Skeletal muscle tissue (tissue), 4 donors: ENCODE data around the gene COL6A5. TPM values are rescaled to one million over a fixed set of nuclear protein-coding genes. Genes with fewer than 3 reads are reported as not detected.
"Not testable (repeated sequence)": the region's sequence is repeated elsewhere in the genome, so short reads cannot be mapped to it uniquely, and the experiment has no call there.

Source experiments
- H3K27ac ChIP-seq: one replicate; pipeline ENCODE4 v1.7.0; 2013; ENCODE audit warnings: mild to moderate bottlenecking, low read depth, low read length, inconsistent platforms
- H3K27me3 ChIP-seq, 3 donors: one replicate each; pipeline ENCODE4 v1.7.0; 2013; ENCODE audit warnings: low read length in 3 of 3; ENCODE audit not compliant: control insufficient read depth in 3 of 3, insufficient read depth in 3 of 3
- H3K36me3 ChIP-seq, 3 donors: one replicate each; pipeline ENCODE4 v1.7.0; 2013; ENCODE audit warnings: low read length in 3 of 3; ENCODE audit not compliant: control insufficient read depth in 3 of 3, insufficient read depth in 3 of 3
- H3K4me1 ChIP-seq, 3 donors: one replicate each; pipeline ENCODE4 v1.7.0; 2013; ENCODE audit warnings: low read length in 3 of 3, mild to moderate bottlenecking in 3 of 3; ENCODE audit not compliant: control insufficient read depth in 3 of 3, insufficient read depth in 3 of 3
- H3K4me3 ChIP-seq, 3 donors: one replicate each; pipeline ENCODE4 v1.7.0; 2013; ENCODE audit warnings: low read length in 3 of 3
- H3K9ac ChIP-seq, 3 donors: one replicate each; pipeline ENCODE4 v1.7.0; 2013; ENCODE audit warnings: low read length in 3 of 3, mild to moderate bottlenecking in 3 of 3, moderate library complexity in 2 of 3, low read depth in 1 of 3
- H3K9me3 ChIP-seq, 3 donors: one replicate each; pipeline ENCODE4 v1.7.0; 2013; ENCODE audit warnings: low read length in 3 of 3; ENCODE audit not compliant: control insufficient read depth in 3 of 3
- total RNA-seq: library from RNA; depleted of rRNA; stranded (reverse); fragments of >200 nt; gene quantifications from one replicate; pipeline ENCODE4 v1.2.3, GENCODE V29; 2014
- donor health status: Osteomylitis.

The COL6A5 gene
- total RNA-seq, 1 donor from 2014 or later = not detected

- peaks cover 5 to 9% (median 6%) of the 10 kb centered on the region in 3 donors for H3K27me3 ChIP-seq
- H3K36me3 ChIP-seq = no peaks in the 10 kb centered on the region
- H3K27ac ChIP-seq = no peak overlapping the region
- no peaks in the 10 kb centered on the region for H3K4me1 ChIP-seq
- no peak overlapping the region for H3K9ac ChIP-seq
- no peaks in the 10 kb centered on the region for H3K9me3 ChIP-seq
- H3K4me3 ChIP-seq = no peak overlapping the region
These were observed 2.4 kb upstream of the COL6A5 start for GRCh38 chr3:130342821-130343661.

GRCh38 chr3:130348258-130348657 is 2.8 kb downstream of the COL6A5 start:
- H3K27me3 ChIP-seq, H3K4me3 ChIP-seq, H3K9me3 ChIP-seq, H3K27ac ChIP-seq, H3K36me3 ChIP-seq, H3K9ac ChIP-seq, H3K4me1 ChIP-seq: not testable (repeated sequence)

DNA sequence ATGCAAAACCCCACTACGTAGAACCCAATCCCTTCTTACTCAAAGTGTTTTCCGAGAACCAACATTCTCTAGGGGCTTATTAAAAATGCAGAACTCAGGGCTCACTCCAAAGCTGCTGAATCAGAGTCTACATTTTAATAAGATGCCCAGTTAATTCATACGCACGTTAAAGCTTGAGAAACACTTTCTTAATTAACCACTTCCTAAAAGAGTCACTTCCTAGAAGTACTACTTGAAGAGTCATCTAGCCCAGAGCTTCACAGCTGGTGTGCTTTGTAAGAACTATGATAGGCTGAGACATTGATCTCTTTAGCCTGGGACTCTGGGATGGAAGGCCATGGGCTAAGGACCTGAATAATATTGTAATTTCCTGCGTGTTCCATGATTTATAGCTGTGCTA is 9.0 kb downstream of the COL6A5 start:
- no peak overlapping the region for H3K4me3 ChIP-seq
- H3K9me3 ChIP-seq = no peaks in the 10 kb centered on the region
- H3K36me3 ChIP-seq = no peaks in the 10 kb centered on the region
- H3K27ac ChIP-seq = no peak overlapping the region
- H3K27me3 ChIP-seq = no peaks in the 10 kb centered on the region
- H3K4me1 ChIP-seq = no peaks in the 10 kb centered on the region
- no peak overlapping the region for H3K9ac ChIP-seq

DNA sequence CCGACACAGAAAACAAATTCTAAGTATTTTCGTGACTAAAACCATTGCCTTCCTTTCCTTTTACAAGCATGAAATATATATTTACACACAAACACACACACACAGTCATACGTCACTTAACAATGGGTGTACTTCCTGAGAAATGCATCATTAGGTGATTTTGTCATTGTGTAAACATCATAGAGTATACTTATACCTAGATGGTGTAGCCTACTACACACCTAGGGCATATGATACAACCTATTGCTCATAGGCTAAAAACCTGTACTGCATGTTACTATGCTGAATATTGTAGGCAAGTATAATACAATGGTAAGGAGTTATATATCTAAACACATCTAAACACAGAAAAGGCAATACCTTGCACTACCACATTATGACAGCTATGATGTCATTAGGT is 28.6 kb downstream of the COL6A5 start:
- Histone ChIP-seq H3K27me3 (no peaks in the 10 kb centered on the region), H3K4me3 (no peak overlapping the region), H3K9ac (no peak overlapping the region), H3K36me3 (no peaks in the 10 kb centered on the region), H3K4me1 (no peaks in the 10 kb centered on the region), H3K9me3 (no peaks in the 10 kb centered on the region), H3K27ac (no peak overlapping the region)

GRCh38 chr3:130374908-130375307 is 29.4 kb downstream of the COL6A5 start:
- Histone ChIP-seq H3K9ac (no peak overlapping the region), H3K27ac (no peak overlapping the region), H3K4me3 (no peak overlapping the region), H3K27me3 (no peaks in the 10 kb centered on the region), H3K36me3 (no peaks in the 10 kb centered on the region), H3K9me3 (no peaks in the 10 kb centered on the region), H3K4me1 (no peaks in the 10 kb centered on the region)

- Histone ChIP-seq H3K4me1 (no peaks in the 10 kb centered on the region), H3K4me3 (no peak overlapping the region), H3K27ac (no peak overlapping the region), H3K27me3 (no peaks in the 10 kb centered on the region), H3K9me3 (no peaks in the 10 kb centered on the region), H3K9ac (no peak overlapping the region), H3K36me3 (no peaks in the 10 kb centered on the region)
These were observed 32.6 kb downstream of the COL6A5 start for GRCh38 chr3:130377960-130378676.

- no peaks in the 10 kb centered on the region for H3K9me3 ChIP-seq
- no peak overlapping the region for H3K4me3 ChIP-seq
- H3K36me3 ChIP-seq = no peaks in the 10 kb centered on the region
- no peak overlapping the region for H3K27ac ChIP-seq
- no peak overlapping the region for H3K9ac ChIP-seq
- no peaks in the 10 kb centered on the region for H3K27me3 ChIP-seq
- no peaks in the 10 kb centered on the region for H3K4me1 ChIP-seq
These were observed 33.3 kb downstream of the COL6A5 start for GRCh38 chr3:130378677-130379191.

DNA sequence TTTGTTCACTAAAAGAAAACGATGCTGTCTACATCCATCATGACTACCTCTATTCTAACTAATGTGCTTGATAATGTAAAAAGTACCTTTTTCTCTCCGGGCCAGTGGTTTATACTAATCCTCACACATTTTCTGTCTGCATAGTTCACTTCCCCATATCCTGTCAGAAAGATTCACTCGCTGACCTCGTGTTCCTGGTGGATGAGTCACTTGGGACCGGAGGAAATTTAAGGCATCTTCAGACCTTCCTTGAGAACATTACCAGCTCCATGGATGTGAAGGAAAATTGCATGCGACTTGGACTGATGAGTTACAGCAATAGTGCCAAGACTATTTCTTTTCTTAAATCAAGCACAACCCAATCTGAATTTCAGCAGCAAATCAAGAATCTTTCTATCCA is 33.8 kb downstream of the COL6A5 start:
- H3K9me3 ChIP-seq = no peaks in the 10 kb centered on the region
- H3K36me3 ChIP-seq = no peaks in the 10 kb centered on the region
- no peaks in the 10 kb centered on the region for H3K27me3 ChIP-seq
- no peak overlapping the region for H3K27ac ChIP-seq
- H3K4me1 ChIP-seq = no peaks in the 10 kb centered on the region
- H3K4me3 ChIP-seq = no peak overlapping the region
- H3K9ac ChIP-seq = no peak overlapping the region

DNA sequence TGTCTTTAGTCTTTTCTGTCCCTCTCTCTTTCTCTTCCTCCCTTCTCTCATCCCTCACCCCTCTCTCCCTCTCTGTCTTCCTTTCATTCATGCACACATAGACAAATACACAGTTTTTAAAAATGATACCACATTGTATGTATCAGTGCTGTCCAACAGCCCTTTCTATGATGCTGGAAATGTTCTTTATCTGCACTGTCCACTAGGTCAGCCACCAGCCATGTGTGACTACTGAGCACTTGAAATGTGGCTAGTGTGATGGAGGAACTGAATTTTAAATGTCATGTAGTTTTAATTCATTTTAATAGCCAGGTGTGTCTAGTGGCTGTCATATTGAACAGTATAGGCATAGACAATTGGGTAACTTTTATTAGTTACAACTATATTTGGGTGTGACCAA is 34.9 kb downstream of the COL6A5 start:
- Histone ChIP-seq H3K27ac (no peak overlapping the region), H3K9me3 (no peaks in the 10 kb centered on the region), H3K4me3 (no peak overlapping the region)

DNA sequence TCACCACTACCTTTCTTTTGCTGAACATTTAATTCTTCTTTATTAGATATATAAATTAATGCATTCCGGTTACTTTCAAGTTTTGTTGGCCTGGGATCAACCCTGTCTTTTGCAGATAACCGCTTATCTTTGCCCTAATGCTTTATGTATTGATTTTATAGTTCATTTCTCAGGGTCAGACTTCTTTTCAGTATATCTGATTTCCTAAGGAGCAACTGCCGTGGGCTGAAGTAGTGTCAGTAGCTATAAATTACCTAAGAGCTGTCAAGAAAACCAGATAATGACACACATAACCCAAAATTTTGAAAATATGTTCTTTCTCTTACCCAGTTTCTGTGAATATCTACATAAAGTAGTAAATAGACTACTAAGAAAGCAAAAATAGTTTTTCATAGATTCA is 38.0 kb downstream of the COL6A5 start:
- no peak overlapping the region for H3K27ac ChIP-seq
- no peaks in the 10 kb centered on the region for H3K36me3 ChIP-seq
- no peaks in the 10 kb centered on the region for H3K27me3 ChIP-seq
- H3K4me1 ChIP-seq = no peaks in the 10 kb centered on the region
- no peaks in the 10 kb centered on the region for H3K9me3 ChIP-seq
- no peak overlapping the region for H3K9ac ChIP-seq
- no peak overlapping the region for H3K4me3 ChIP-seq

More for the DNA sequence above, 34.9 kb downstream of the COL6A5 start:
- Histone ChIP-seq H3K4me1 (no peaks in the 10 kb centered on the region), H3K27me3 (no peaks in the 10 kb centered on the region), H3K36me3 (no peaks in the 10 kb centered on the region), H3K9ac (no peak overlapping the region)
